Measurements from ENCODE around the gene RNF20.

DNA sequence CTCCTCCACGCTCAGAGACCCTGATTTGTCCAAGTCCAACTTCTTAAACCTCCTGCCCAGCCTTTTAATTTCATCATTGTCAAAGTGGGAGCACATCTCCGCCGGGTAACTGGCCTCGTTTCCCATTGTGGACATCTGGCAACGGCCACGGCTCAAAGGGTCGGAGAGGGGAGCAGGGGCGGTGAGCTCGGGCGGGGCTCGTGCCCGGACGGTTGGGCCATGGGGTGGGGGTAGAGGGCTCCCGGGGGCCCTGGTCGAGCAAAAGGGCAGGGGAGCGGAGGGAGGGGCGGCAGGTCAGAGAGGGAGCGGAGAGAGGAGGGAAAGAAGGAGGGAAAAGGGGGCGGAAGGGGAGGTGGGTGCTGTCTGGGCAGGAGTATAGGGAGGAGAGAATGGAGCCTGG, 61.1 kb downstream of the RNF20 start, which contains the start of gene PPP3R2:
- no peak for TF ChIP-seq TOX (CRISPR knock-in tag; IDR thresholded peaks at IDR 0.05; ENCODE audit: borderline replicate concordance)
- TF ChIP-seq, protein P1, sequence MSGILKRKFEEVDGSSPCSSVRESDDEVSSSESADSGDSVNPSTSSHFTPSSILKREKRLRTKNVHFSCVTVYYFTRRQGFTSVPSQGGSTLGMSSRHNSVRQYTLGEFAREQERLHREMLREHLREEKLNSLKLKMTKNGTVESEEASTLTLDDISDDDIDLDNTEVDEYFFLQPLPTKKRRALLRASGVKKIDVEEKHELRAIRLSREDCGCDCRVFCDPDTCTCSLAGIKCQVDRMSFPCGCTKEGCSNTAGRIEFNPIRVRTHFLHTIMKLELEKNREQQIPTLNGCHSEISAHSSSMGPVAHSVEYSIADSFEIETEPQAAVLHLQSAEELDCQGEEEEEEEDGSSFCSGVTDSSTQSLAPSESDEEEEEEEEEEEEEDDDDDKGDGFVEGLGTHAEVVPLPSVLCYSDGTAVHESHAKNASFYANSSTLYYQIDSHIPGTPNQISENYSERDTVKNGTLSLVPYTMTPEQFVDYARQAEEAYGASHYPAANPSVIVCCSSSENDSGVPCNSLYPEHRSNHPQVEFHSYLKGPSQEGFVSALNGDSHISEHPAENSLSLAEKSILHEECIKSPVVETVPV (CRISPR knock-in tag; IDR thresholded peaks at IDR 0.05), result no peak
- TF ChIP-seq ZNF565 (CRISPR knock-in tag; conservative IDR thresholded peaks at IDR 0.05; ENCODE audit: low read depth), result no peak
- TF ChIP-seq, protein P2, sequence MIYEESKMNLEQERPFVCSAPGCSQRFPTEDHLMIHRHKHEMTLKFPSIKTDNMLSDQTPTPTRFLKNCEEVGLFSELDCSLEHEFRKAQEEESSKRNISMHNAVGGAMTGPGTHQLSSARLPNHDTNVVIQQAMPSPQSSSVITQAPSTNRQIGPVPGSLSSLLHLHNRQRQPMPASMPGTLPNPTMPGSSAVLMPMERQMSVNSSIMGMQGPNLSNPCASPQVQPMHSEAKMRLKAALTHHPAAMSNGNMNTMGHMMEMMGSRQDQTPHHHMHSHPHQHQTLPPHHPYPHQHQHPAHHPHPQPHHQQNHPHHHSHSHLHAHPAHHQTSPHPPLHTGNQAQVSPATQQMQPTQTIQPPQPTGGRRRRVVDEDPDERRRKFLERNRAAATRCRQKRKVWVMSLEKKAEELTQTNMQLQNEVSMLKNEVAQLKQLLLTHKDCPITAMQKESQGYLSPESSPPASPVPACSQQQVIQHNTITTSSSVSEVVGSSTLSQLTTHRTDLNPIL (CRISPR knock-in tag; IDR thresholded peaks at IDR 0.05; ENCODE audit: low read depth), result no peak
- TF ChIP-seq, protein P3, sequence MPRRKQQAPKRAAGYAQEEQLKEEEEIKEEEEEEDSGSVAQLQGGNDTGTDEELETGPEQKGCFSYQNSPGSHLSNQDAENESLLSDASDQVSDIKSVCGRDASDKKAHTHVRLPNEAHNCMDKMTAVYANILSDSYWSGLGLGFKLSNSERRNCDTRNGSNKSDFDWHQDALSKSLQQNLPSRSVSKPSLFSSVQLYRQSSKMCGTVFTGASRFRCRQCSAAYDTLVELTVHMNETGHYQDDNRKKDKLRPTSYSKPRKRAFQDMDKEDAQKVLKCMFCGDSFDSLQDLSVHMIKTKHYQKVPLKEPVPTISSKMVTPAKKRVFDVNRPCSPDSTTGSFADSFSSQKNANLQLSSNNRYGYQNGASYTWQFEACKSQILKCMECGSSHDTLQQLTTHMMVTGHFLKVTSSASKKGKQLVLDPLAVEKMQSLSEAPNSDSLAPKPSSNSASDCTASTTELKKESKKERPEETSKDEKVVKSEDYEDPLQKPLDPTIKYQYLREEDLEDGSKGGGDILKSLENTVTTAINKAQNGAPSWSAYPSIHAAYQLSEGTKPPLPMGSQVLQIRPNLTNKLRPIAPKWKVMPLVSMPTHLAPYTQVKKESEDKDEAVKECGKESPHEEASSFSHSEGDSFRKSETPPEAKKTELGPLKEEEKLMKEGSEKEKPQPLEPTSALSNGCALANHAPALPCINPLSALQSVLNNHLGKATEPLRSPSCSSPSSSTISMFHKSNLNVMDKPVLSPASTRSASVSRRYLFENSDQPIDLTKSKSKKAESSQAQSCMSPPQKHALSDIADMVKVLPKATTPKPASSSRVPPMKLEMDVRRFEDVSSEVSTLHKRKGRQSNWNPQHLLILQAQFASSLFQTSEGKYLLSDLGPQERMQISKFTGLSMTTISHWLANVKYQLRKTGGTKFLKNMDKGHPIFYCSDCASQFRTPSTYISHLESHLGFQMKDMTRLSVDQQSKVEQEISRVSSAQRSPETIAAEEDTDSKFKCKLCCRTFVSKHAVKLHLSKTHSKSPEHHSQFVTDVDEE (CRISPR knock-in tag; IDR thresholded peaks at IDR 0.05), result no peak
- no peak for TF ChIP-seq RARB (CRISPR knock-in tag; IDR thresholded peaks at IDR 0.05)
